ENCODE data around the gene MAVS.

DNA sequence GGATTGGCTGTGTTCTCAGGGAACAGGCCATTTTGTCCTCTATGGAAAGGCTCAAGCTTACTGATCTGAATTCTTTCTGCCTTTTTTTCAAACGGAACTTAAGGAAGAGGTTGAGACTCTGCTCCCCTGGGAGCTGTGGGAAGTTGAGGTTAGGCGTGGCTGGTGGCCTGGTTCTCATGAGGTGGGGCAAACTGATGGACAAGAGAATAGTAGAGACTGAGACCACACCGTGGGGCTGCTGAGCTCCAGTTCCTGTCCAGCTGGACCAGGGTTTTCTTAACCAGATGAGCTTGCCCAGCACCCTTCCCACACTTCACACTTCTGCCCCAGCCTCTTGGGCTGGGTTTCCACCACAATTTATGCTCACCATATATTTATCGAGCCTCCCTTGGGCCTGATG, 20.2 kb upstream of the MAVS start:
- no peak for TF ChIP-seq EZH2phosphoT487 (IDR thresholded peaks at IDR 0.05; ENCODE audit: borderline replicate concordance, low read depth)
- TF ChIP-seq RXRA (IDR thresholded peaks at IDR 0.05; ENCODE audit: borderline replicate concordance, low read depth) = no peak
- TF ChIP-seq EP300 (IDR thresholded peaks at IDR 0.05; ENCODE audit: borderline replicate concordance in 1 of 2, low read depth in 1 of 2, low read length in 1 of 2) = no peak
- TF ChIP-seq, protein P1, sequence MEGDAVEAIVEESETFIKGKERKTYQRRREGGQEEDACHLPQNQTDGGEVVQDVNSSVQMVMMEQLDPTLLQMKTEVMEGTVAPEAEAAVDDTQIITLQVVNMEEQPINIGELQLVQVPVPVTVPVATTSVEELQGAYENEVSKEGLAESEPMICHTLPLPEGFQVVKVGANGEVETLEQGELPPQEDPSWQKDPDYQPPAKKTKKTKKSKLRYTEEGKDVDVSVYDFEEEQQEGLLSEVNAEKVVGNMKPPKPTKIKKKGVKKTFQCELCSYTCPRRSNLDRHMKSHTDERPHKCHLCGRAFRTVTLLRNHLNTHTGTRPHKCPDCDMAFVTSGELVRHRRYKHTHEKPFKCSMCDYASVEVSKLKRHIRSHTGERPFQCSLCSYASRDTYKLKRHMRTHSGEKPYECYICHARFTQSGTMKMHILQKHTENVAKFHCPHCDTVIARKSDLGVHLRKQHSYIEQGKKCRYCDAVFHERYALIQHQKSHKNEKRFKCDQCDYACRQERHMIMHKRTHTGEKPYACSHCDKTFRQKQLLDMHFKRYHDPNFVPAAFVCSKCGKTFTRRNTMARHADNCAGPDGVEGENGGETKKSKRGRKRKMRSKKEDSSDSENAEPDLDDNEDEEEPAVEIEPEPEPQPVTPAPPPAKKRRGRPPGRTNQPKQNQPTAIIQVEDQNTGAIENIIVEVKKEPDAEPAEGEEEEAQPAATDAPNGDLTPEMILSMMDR (IDR thresholded peaks at IDR 0.05) = no peak
- no peak for TF ChIP-seq MEF2A (IDR thresholded peaks at IDR 0.05; ENCODE audit: borderline replicate concordance, low read depth)
- TF ChIP-seq RCOR1 (IDR thresholded peaks at IDR 0.05; ENCODE audit: low read length) = no peak
- TF ChIP-seq RFX5 (IDR thresholded peaks at IDR 0.05; ENCODE audit: low read length) = no peak
- TF ChIP-seq, protein P2, sequence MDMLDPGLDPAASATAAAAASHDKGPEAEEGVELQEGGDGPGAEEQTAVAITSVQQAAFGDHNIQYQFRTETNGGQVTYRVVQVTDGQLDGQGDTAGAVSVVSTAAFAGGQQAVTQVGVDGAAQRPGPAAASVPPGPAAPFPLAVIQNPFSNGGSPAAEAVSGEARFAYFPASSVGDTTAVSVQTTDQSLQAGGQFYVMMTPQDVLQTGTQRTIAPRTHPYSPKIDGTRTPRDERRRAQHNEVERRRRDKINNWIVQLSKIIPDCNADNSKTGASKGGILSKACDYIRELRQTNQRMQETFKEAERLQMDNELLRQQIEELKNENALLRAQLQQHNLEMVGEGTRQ (IDR thresholded peaks at IDR 0.05; ENCODE audit: borderline replicate concordance, low read depth, low read length) = no peak
- TF ChIP-seq, protein P3, sequence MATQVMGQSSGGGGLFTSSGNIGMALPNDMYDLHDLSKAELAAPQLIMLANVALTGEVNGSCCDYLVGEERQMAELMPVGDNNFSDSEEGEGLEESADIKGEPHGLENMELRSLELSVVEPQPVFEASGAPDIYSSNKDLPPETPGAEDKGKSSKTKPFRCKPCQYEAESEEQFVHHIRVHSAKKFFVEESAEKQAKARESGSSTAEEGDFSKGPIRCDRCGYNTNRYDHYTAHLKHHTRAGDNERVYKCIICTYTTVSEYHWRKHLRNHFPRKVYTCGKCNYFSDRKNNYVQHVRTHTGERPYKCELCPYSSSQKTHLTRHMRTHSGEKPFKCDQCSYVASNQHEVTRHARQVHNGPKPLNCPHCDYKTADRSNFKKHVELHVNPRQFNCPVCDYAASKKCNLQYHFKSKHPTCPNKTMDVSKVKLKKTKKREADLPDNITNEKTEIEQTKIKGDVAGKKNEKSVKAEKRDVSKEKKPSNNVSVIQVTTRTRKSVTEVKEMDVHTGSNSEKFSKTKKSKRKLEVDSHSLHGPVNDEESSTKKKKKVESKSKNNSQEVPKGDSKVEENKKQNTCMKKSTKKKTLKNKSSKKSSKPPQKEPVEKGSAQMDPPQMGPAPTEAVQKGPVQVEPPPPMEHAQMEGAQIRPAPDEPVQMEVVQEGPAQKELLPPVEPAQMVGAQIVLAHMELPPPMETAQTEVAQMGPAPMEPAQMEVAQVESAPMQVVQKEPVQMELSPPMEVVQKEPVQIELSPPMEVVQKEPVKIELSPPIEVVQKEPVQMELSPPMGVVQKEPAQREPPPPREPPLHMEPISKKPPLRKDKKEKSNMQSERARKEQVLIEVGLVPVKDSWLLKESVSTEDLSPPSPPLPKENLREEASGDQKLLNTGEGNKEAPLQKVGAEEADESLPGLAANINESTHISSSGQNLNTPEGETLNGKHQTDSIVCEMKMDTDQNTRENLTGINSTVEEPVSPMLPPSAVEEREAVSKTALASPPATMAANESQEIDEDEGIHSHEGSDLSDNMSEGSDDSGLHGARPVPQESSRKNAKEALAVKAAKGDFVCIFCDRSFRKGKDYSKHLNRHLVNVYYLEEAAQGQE (IDR thresholded peaks at IDR 0.05; ENCODE audit: low read depth, low read length) = no peak
- TF ChIP-seq YY1 (IDR thresholded peaks at IDR 0.05; ENCODE audit: low read depth) = no peak
- TF ChIP-seq JUND (IDR thresholded peaks at IDR 0.05) = no peak

Data from SK-N-SH (cell line).